ENCODE data around the gene STK4.

- TF ChIP-seq CTCF (IDR thresholded peaks at IDR 0.05) (no peak), POLR2A (IDR thresholded peaks at IDR 0.05) (no peak), POLR2AphosphoS5 (IDR thresholded peaks at IDR 0.05) (no peak), EP300 (IDR thresholded peaks at IDR 0.05) (no peak)
Measured at GRCh38 chr20:45112754-45113153, 146.4 kb downstream of the STK4 start.

Measured in gastroesophageal sphincter (tissue), 3 donors.